ENCODE results near the gene KAZN. TPM values are rescaled to one million over a fixed set of nuclear protein-coding genes. Genes with fewer than 3 reads are reported as not detected.

The KAZN gene
- total RNA-seq, 1 experiment from 2014 or later: 1.6 TPM

- DNase-seq (ENCODE audit: low spot score): no peak
Observed at GRCh38 chr1:14852291-14852690, 253.8 kb downstream of the KAZN start.

GRCh38 chr1:14853518-14853917 lies 255.0 kb downstream of the KAZN start:
- DNase-seq (ENCODE audit: low spot score): no peak

- no peak for DNase-seq (ENCODE audit: low spot score)
Observed at GRCh38 chr1:14855268-14855667, 256.8 kb downstream of the KAZN start.

GRCh38 chr1:14855801-14856200 lies 257.3 kb downstream of the KAZN start:
- DNase-seq (ENCODE audit: low spot score): no peak

GRCh38 chr1:14857436-14858195 lies 259.1 kb downstream of the KAZN start:
- no peak for DNase-seq (ENCODE audit: low spot score)

- DNase-seq (ENCODE audit: low spot score): no peak
Observed at GRCh38 chr1:14862114-14862771, 263.8 kb downstream of the KAZN start.

GRCh38 chr1:14865106-14865505 lies 266.6 kb downstream of the KAZN start:
- DNase-seq (ENCODE audit: low spot score): no peak

- DNase-seq (ENCODE audit: low spot score): no peak
Observed at GRCh38 chr1:14866911-14867612, 268.6 kb downstream of the KAZN start.

GRCh38 chr1:14869187-14869586 lies 270.7 kb downstream of the KAZN start:
- no peak for DNase-seq (ENCODE audit: low spot score)

- DNase-seq (ENCODE audit: low spot score): no peak
Observed at GRCh38 chr1:14871218-14871970, 272.9 kb downstream of the KAZN start.

- DNase-seq (ENCODE audit: low spot score): no peak
Observed at GRCh38 chr1:14872762-14873161, 274.3 kb downstream of the KAZN start.

- DNase-seq (ENCODE audit: low spot score): no peak
Observed at GRCh38 chr1:14873677-14874076, 275.2 kb downstream of the KAZN start.

GRCh38 chr1:14875524-14876509 lies 277.3 kb downstream of the KAZN start:
- DNase-seq (ENCODE audit: low spot score): no peak

- DNase-seq (ENCODE audit: low spot score): no peak
Observed at GRCh38 chr1:14876747-14877146, 278.3 kb downstream of the KAZN start.

GRCh38 chr1:14877224-14877623 lies 278.7 kb downstream of the KAZN start:
- no peak for DNase-seq (ENCODE audit: low spot score)

- DNase-seq (ENCODE audit: low spot score): no peak
Observed at GRCh38 chr1:14878124-14878523, 279.6 kb downstream of the KAZN start.

- no peak for DNase-seq (ENCODE audit: low spot score)
Observed at GRCh38 chr1:14878951-14879350, 280.5 kb downstream of the KAZN start.

- no peak for DNase-seq (ENCODE audit: low spot score)
Observed at GRCh38 chr1:14880456-14881316, 282.2 kb downstream of the KAZN start.

- no peak for DNase-seq (ENCODE audit: low spot score)
Observed at GRCh38 chr1:14881775-14882672, 283.5 kb downstream of the KAZN start.

All from H4 (cell line).